ENCODE measurements around the gene HYI. TPM values are rescaled to one million over a fixed set of nuclear protein-coding genes. Genes with fewer than 3 reads are reported as not detected.

The HYI gene
- total and polyA plus RNA-seq, 2 experiments from 2014 or later: 14.3 to 18.9 TPM

GRCh38 chr1:43405876-43406234 lies 47.9 kb downstream of the HYI start (continued):
- TF ChIP-seq REST (IDR thresholded peaks at IDR 0.05; ENCODE audit: unreplicated experiment) (no peak), JUNB (IDR thresholded peaks at IDR 0.05; ENCODE audit: unreplicated experiment) (no peak)
- TF ChIP-seq, protein P1, sequence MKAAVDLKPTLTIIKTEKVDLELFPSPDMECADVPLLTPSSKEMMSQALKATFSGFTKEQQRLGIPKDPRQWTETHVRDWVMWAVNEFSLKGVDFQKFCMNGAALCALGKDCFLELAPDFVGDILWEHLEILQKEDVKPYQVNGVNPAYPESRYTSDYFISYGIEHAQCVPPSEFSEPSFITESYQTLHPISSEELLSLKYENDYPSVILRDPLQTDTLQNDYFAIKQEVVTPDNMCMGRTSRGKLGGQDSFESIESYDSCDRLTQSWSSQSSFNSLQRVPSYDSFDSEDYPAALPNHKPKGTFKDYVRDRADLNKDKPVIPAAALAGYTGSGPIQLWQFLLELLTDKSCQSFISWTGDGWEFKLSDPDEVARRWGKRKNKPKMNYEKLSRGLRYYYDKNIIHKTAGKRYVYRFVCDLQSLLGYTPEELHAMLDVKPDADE (IDR thresholded peaks at IDR 0.05): no peak

DNA sequence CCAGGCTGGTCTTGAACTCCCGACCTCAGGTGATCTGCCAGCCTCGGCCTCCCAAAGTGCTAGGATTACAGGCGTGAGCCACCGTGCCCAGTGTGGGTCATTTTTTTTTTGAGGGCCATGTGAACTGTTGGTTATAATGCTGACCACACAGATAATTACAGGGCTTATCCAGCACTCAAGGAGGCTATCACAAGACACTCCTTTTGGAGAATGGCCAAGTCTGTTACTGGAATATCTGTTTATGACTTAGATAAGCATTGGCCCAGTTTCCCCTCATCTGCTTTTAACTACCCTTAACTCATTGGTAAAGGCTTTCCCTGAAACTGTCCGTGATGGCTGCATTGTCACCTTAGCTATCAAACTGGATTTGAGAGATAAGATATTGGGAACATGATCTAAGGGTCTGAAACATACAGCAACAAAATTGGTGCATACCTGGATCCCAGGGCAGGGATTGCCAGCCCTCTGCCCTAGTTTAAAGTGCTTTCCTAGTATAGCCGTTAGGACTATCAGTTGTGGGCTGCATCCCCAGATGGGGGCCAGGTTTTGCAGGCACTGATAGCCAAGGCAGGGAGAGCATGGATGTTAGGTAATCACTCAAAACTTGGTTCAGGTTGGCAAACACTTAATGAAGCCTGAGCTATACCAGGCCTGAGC lies 48.4 kb downstream of the HYI start:
- Mint-ChIP-seq H3K27ac (no peak overlapping the region), H3K36me3 (ENCODE audit: low read depth) (peaks cover 13% of the 10 kb centered on the region), H3K4me3 (no peak overlapping the region), H3K27me3 (ENCODE audit: insufficient read depth, low read depth, poor library complexity) (no peaks in the 10 kb centered on the region), H3K4me1 (no peaks in the 10 kb centered on the region), H3K9me3 (no peaks in the 10 kb centered on the region)
- H3K4me2 ChIP-seq: no peak overlapping the region
- H3K79me2 ChIP-seq (replicated peaks; ENCODE audit: insufficient read depth): no peaks in the 10 kb centered on the region
- no peaks in the 10 kb centered on the region for H3K4me1 ChIP-seq (ENCODE audit: insufficient read depth)
- no peaks in the 10 kb centered on the region for H3K9me2 ChIP-seq (ENCODE audit: insufficient read depth)
- no peaks in the 10 kb centered on the region for H3K27me3 ChIP-seq (ENCODE audit: insufficient read depth)
- no peak overlapping the region for H3K27ac ChIP-seq (ENCODE audit: low read depth)
- H4K20me1 ChIP-seq (replicated peaks; ENCODE audit: insufficient read depth): no peaks in the 10 kb centered on the region; the same call in 1 of the 2 replicates
- no peak overlapping the region for H3K4me3 ChIP-seq
- H3K36me3 ChIP-seq (ENCODE audit: insufficient read depth): no peaks in the 10 kb centered on the region
- DNase-seq (ENCODE audit: low spot score) (no peak), ATAC-seq (no peak)
- H2AFZ ChIP-seq: no peak overlapping the region
- H3F3A ChIP-seq (replicated peaks; ENCODE audit: low read depth): no peaks in the 10 kb centered on the region
- TF ChIP-seq ZNF462 (CRISPR knock-in tag; IDR thresholded peaks at IDR 0.05): no peak
- TF ChIP-seq REST (IDR thresholded peaks at IDR 0.05; ENCODE audit: unreplicated experiment): no peak
- no peak for TF ChIP-seq NANOG (IDR thresholded peaks at IDR 0.05; ENCODE audit: borderline replicate concordance)
- no peak for TF ChIP-seq EZH2phosphoT487 (IDR thresholded peaks at IDR 0.05; ENCODE audit: unreplicated experiment)
- TF ChIP-seq, protein P2, sequence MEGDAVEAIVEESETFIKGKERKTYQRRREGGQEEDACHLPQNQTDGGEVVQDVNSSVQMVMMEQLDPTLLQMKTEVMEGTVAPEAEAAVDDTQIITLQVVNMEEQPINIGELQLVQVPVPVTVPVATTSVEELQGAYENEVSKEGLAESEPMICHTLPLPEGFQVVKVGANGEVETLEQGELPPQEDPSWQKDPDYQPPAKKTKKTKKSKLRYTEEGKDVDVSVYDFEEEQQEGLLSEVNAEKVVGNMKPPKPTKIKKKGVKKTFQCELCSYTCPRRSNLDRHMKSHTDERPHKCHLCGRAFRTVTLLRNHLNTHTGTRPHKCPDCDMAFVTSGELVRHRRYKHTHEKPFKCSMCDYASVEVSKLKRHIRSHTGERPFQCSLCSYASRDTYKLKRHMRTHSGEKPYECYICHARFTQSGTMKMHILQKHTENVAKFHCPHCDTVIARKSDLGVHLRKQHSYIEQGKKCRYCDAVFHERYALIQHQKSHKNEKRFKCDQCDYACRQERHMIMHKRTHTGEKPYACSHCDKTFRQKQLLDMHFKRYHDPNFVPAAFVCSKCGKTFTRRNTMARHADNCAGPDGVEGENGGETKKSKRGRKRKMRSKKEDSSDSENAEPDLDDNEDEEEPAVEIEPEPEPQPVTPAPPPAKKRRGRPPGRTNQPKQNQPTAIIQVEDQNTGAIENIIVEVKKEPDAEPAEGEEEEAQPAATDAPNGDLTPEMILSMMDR (conservative IDR thresholded peaks at IDR 0.05; ENCODE audit: low read depth in 2 of 2): no peak
